KMS-11 (cell line): ENCODE data around the gene ARHGAP42.
A peak's percentile ranks its signal among the peaks of the same experiment; 100 is the strongest.

Experiments used
- H2AFZ ChIP-seq: fragments of 200-600 bp; sonication (generic); 2 replicates; pipeline ENCODE4 v1.6.1; 2016; ENCODE audit warnings: antibody characterized with exemption, mixed run types, low read depth
- H3K27ac ChIP-seq: fragments of 200-600 bp; sonication (generic); 2 replicates; pipeline ENCODE4 v1.6.1; 2016; ENCODE audit warnings: mild to moderate bottlenecking, mixed run types
- H3K27me3 ChIP-seq: fragments of 200-600 bp; sonication (generic); 2 replicates; pipeline ENCODE4 v1.6.1; 2017; ENCODE audit warnings: mild to moderate bottlenecking, low read depth, mixed run types, moderate library complexity; ENCODE audit not compliant: insufficient read depth
- H3K36me3 ChIP-seq: fragments of 200-600 bp; sonication (generic); 2 replicates; pipeline ENCODE4 v1.6.1; 2017; ENCODE audit warnings: mild to moderate bottlenecking, mixed run types; ENCODE audit not compliant: insufficient read depth
- H3K4me1 ChIP-seq: fragments of 200-600 bp; sonication (generic); 2 replicates; pipeline ENCODE4 v1.6.1; 2016; ENCODE audit warnings: mild to moderate bottlenecking, low read depth, mixed run types; ENCODE audit not compliant: poor library complexity, severe bottlenecking
- H3K4me2 ChIP-seq: fragments of 200-600 bp; sonication (generic); 2 replicates; pipeline ENCODE4 v1.7.0; 2016; ENCODE audit warnings: mild to moderate bottlenecking, mixed run types
- H3K4me3 ChIP-seq: fragments of 200-600 bp; sonication (generic); IDR thresholded peaks from 2 replicates; pipeline ENCODE4 v1.6.1; 2017; ENCODE audit warnings: low read depth, low read length, mixed read lengths; ENCODE audit not compliant: insufficient read depth
- H3K79me2 ChIP-seq: fragments of 200-600 bp; sonication (generic); 2 replicates; pipeline ENCODE4 v1.6.1; 2016; ENCODE audit warnings: low read depth, mixed run types; ENCODE audit not compliant: insufficient read depth
- H3K9ac ChIP-seq: fragments of 200-600 bp; sonication (generic); 2 replicates; pipeline ENCODE4 v1.6.1; 2016; ENCODE audit warnings: mild to moderate bottlenecking, mixed run types
- H4K20me1 ChIP-seq: fragments of 200-600 bp; sonication (generic); 2 replicates; pipeline ENCODE4 v1.6.1; 2016; ENCODE audit warnings: mild to moderate bottlenecking, mixed run types; ENCODE audit not compliant: insufficient read depth
- CTCF ChIP-seq: fragments of 200-600 bp; sonication (generic); conservative IDR thresholded peaks from 2 replicates; pipeline ENCODE4 v1.6.1; 2017; ENCODE audit warnings: low read depth, mild to moderate bottlenecking, antibody characterized with exemption, low read length, moderate library complexity, mixed read lengths

Gene ARHGAP42

GRCh38 chr11:100874203-100874602 lies 187.1 kb downstream of the ARHGAP42 start:
- no peaks in the 10 kb centered on the region for H3K27me3 ChIP-seq

GRCh38 chr11:100875521-100875869 lies 188.4 kb downstream of the ARHGAP42 start:
- Histone ChIP-seq H3K4me3 (no peak overlapping the region), H3K27ac (no peak overlapping the region), H3K4me1 (peaks cover 22% of the 10 kb centered on the region), H3K9ac (no peak overlapping the region), H3K27me3 (no peaks in the 10 kb centered on the region), H2AFZ (no peak overlapping the region), H4K20me1 (no peaks in the 10 kb centered on the region), H3K79me2 (no peaks in the 10 kb centered on the region), H3K4me2 (no peak overlapping the region), H3K36me3 (no peaks in the 10 kb centered on the region)
- no peak for TF ChIP-seq CTCF

More at GRCh38 chr11:100874203-100874602, 187.1 kb downstream of the ARHGAP42 start:
- no peaks in the 10 kb centered on the region for H3K36me3 ChIP-seq
- peaks cover 22% of the 10 kb centered on the region for H3K4me1 ChIP-seq
- H3K27ac ChIP-seq: no peak overlapping the region
- H2AFZ ChIP-seq: no peak overlapping the region
- H3K9ac ChIP-seq: no peak overlapping the region
- TF ChIP-seq CTCF: no peak
- no peaks in the 10 kb centered on the region for H4K20me1 ChIP-seq
- H3K79me2 ChIP-seq: no peaks in the 10 kb centered on the region
- H3K4me3 ChIP-seq: no peak overlapping the region
- no peak overlapping the region for H3K4me2 ChIP-seq

- Histone ChIP-seq H3K27ac (peak overlapping the region; percentile 52; the same call in 1 of the 2 replicates), H4K20me1 (no peaks in the 10 kb centered on the region), H3K9ac (no peak overlapping the region; the same call in 1 of the 2 replicates), H3K79me2 (no peaks in the 10 kb centered on the region), H3K27me3 (no peaks in the 10 kb centered on the region), H3K36me3 (no peaks in the 10 kb centered on the region), H3K4me3 (no peak overlapping the region), H2AFZ (no peak overlapping the region), H3K4me1 (peaks cover 22% of the 10 kb centered on the region), H3K4me2 (peak overlapping the region; percentile 73)
- no peak for TF ChIP-seq CTCF
Observed at GRCh38 chr11:100876815-100877520, 189.9 kb downstream of the ARHGAP42 start.

DNA sequence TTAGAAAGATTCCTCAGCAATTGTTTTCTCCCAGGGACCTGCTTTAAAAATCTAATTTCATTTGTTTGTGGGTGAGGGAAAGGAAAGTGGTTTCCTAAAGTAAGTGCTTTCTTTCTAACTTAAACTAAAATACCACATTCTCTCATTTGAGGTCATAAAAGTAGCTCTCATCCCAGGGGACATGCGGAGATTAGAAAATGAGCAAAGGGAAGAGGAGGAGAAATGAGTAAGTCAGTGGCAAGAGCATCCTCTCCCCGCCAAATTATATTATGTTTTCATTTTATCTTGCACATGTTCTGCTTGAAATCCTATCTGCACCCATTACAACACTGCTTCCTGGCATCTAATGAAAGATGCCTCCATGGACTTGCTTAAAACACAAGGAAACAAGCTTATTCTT lies 191.4 kb downstream of the ARHGAP42 start:
- Histone ChIP-seq H3K4me3 (no peak overlapping the region), H3K27ac (no peak overlapping the region), H3K9ac (no peak overlapping the region), H4K20me1 (no peaks in the 10 kb centered on the region), H3K36me3 (no peaks in the 10 kb centered on the region), H3K4me1 (peaks cover 22% of the 10 kb centered on the region), H3K4me2 (no peak overlapping the region), H3K27me3 (no peaks in the 10 kb centered on the region), H2AFZ (no peak overlapping the region), H3K79me2 (no peaks in the 10 kb centered on the region)
- no peak for TF ChIP-seq CTCF
